Neuronal stem cell (in vitro differentiated cells): ENCODE measurements around the gene ERCC4.

ENCODE experiments used
- DNase-seq: peaks from one replicate; pipeline ENCODE4 v3.0.0-alpha.2; 2013; ENCODE audit warnings: low spot score
- H2AFZ ChIP-seq: one replicate; pipeline ENCODE4 v1.6.1; 2013; ENCODE audit warnings: mild to moderate bottlenecking, low read length, inconsistent platforms
- H2AK5ac ChIP-seq: 2 replicates; pipeline ENCODE4 v1.6.1; 2013; ENCODE audit warnings: low read depth, mild to moderate bottlenecking, inconsistent platforms, low read length, moderate library complexity, mixed read lengths
- H2BK120ac ChIP-seq: 2 replicates; pipeline ENCODE4 v1.6.1; 2013; ENCODE audit warnings: low read depth, mild to moderate bottlenecking, inconsistent platforms, low read length, moderate library complexity, mixed read lengths
- H2BK12ac ChIP-seq: one replicate; pipeline ENCODE4 v1.6.1; 2013; ENCODE audit warnings: low read length, inconsistent platforms
- H2BK15ac ChIP-seq: 2 replicates; pipeline ENCODE4 v1.6.1; 2013; ENCODE audit warnings: mild to moderate bottlenecking, low read length, inconsistent platforms, mixed read lengths
- H2BK5ac ChIP-seq: one replicate; pipeline ENCODE4 v1.6.1; 2013; ENCODE audit warnings: inconsistent platforms, mild to moderate bottlenecking, low read length, moderate library complexity
- H3K14ac ChIP-seq: one replicate; pipeline ENCODE4 v1.6.1; 2013; ENCODE audit warnings: low read length, inconsistent platforms
- H3K18ac ChIP-seq: 2 replicates; pipeline ENCODE4 v1.6.1; 2013; ENCODE audit warnings: low read length, inconsistent platforms
- H3K23ac ChIP-seq: 2 replicates; pipeline ENCODE4 v1.6.1; 2013; ENCODE audit warnings: low read depth, mild to moderate bottlenecking, mixed read lengths, low read length, inconsistent platforms; ENCODE audit not compliant: poor library complexity
- H3K27ac ChIP-seq: replicated peaks from 3 replicates; pipeline ENCODE4 v1.5.1; 2013; ENCODE audit warnings: low read length, inconsistent platforms
- H3K27me3 ChIP-seq, 3 experiments: 2 replicates each; pipeline ENCODE4 v1.6.1; 2013; ENCODE audit warnings: low read length in 3 of 3, mild to moderate bottlenecking in 2 of 3, inconsistent platforms in 1 of 3, low read depth in 1 of 3, mixed read lengths in 1 of 3, moderate library complexity in 1 of 3; ENCODE audit not compliant: control insufficient read depth in 3 of 3, insufficient read depth in 3 of 3
- H3K36me3 ChIP-seq, 2 donors: replicated peaks in 1 of 2; 2 replicates each; pipeline ENCODE4 v1.6.1; 2013; ENCODE audit warnings: low read length in 2 of 2; ENCODE audit not compliant: control insufficient read depth in 2 of 2, insufficient read depth in 2 of 2
- H3K4ac ChIP-seq: 2 replicates; pipeline ENCODE4 v1.6.1; 2013; ENCODE audit warnings: inconsistent platforms, mild to moderate bottlenecking, low read length, moderate library complexity
- H3K4me1 ChIP-seq, 2 donors: 1 replicate in 1 of 2; 2 replicates in 1 of 2; pipeline ENCODE4 v1.6.1; 2013; ENCODE audit warnings: low read length in 2 of 2, low read depth in 1 of 2; ENCODE audit not compliant: control insufficient read depth in 2 of 2, insufficient read depth in 1 of 2
- H3K4me2 ChIP-seq: one replicate; pipeline ENCODE4 v1.6.1; 2013; ENCODE audit warnings: mild to moderate bottlenecking, low read length, inconsistent platforms; ENCODE audit not compliant: insufficient read depth, poor library complexity, severe bottlenecking
- H3K4me3 ChIP-seq, 2 donors: 2 replicates each; pipeline ENCODE4 v1.5.1; 2013; ENCODE audit warnings: low read length in 2 of 2, mild to moderate bottlenecking in 2 of 2, inconsistent platforms in 1 of 2, moderate library complexity in 1 of 2
- H3K79me1 ChIP-seq: one replicate; pipeline ENCODE4 v1.6.1; 2013; ENCODE audit warnings: low read depth, mild to moderate bottlenecking, inconsistent platforms, low read length, moderate library complexity
- H3K9ac ChIP-seq: one replicate; pipeline ENCODE4 v1.6.1; 2013; ENCODE audit warnings: mild to moderate bottlenecking, low read depth, low read length, inconsistent platforms; ENCODE audit not compliant: poor library complexity
- H3K9me3 ChIP-seq, 2 donors: replicated peaks in 1 of 2; 2 replicates each; pipeline versions ENCODE3 to v1.6.1; 2013; ENCODE audit warnings: low read length in 2 of 2, mild to moderate bottlenecking in 2 of 2, inconsistent platforms in 1 of 2, low read depth in 1 of 2, mixed read lengths in 1 of 2, moderate library complexity in 1 of 2; ENCODE audit not compliant: control insufficient read depth in 2 of 2, insufficient read depth in 1 of 2
- H4K8ac ChIP-seq: one replicate; pipeline ENCODE4 v1.6.1; 2013; ENCODE audit warnings: low read depth, mild to moderate bottlenecking, inconsistent platforms, low read length, moderate library complexity
- H4K91ac ChIP-seq: one replicate; pipeline ENCODE4 v1.6.1; 2013; ENCODE audit warnings: low read length, low read depth, mild to moderate bottlenecking, inconsistent platforms; ENCODE audit not compliant: poor library complexity
- WGBS, 2 donors: extraction: QIAGEN DNeasy Blood & Tissue Kit; methylation state at CpG; one replicate each; pipeline ENCODE4 v1.1.7; 2013; ENCODE audit warnings: missing lambda C conversion rate in 2 of 2, mixed read lengths in 1 of 2; ENCODE audit not compliant: insufficient read length in 2 of 2, insufficient replicate concordance in 1 of 2; ENCODE audit errors: extremely low coverage in 2 of 2; 5-methylcytosine and 5-hydroxymethylcytosine counted together

The ERCC4 gene

DNA sequence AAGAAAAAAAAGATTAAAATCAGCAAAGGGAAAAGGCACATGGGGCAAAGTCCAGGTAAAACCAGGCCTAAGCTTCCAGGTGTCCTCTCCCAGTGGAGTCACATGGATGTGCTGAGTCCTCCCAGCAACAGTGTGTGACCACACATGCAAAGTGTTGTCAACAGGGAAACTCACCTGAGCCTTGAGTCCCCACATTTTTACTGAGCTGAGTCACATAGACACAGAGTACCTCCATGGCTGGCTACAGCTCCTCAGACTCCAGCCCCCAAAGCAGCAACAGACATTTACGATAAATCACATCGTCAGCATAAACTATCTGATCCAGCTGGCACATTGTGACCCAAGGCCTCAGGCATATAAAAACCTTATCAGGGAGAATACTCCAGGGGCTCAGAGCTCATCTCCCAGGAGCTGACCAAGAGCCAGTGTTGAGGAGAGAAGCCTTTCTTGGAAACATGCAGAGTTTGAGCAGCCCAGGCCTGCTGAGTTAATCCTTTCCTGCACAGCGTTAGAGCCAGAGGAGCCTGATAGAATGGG lies 20.5 kb downstream of the ERCC4 start:
- Histone ChIP-seq H3K36me3 (peaks cover 2 to 48% of the 10 kb centered on the region in 2 donors), H3K27me3 (no peaks in the 10 kb centered on the region), H3K4me3 (no peak overlapping the region), H2AK5ac (no peak overlapping the region), H3K4me1 (no peaks in the 10 kb centered on the region), H3K27ac (no peak overlapping the region), H3K9me3 (no peaks in the 10 kb centered on the region), H2BK12ac (no peak overlapping the region), H3K18ac (no peak overlapping the region), H3K9ac (no peak overlapping the region), H3K14ac (no peak overlapping the region), H3K23ac (no peak overlapping the region), H3K4ac (no peak overlapping the region), H2BK120ac (no peak overlapping the region), H3K4me2 (no peak overlapping the region), H2AFZ (no peak overlapping the region), H3K79me1 (no peaks in the 10 kb centered on the region), H2BK15ac (no peak overlapping the region), H4K8ac (no peak overlapping the region), H4K91ac (no peak overlapping the region), H2BK5ac (no peak overlapping the region)
- no peak for DNase-seq
- WGBS, 2 donors = no CpG with 5 or more reads among the region's 3 CpGs

DNA sequence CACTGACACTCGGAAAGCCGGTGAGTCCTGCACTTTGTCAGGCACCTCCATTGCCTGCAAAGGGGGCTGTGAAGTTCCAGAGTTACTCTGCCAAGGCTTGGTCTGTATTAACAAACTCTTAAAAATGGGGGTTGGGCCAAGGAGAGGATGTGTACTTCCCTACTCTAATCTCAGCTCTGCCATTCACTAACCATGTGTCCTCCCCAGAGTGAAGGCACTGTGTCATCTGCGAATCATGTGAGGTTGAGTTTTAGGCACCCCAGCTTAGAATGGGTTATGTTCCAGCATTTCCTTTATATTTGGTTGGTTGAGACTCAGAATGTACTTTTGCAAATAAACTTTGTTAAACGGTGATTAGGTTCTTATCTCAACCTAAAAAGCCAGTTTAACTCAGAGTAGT lies 24.9 kb downstream of the ERCC4 start:
- H3K79me1 ChIP-seq = no peaks in the 10 kb centered on the region
- no peak overlapping the region for H2AK5ac ChIP-seq
- H4K8ac ChIP-seq = no peak overlapping the region
- H2BK15ac ChIP-seq = no peak overlapping the region
- H2AFZ ChIP-seq = no peak overlapping the region
- DNase-seq = no peak
- H3K36me3 ChIP-seq = peaks cover 8 to 47% of the 10 kb centered on the region in 2 donors
- no peak overlapping the region for H3K18ac ChIP-seq
- H2BK120ac ChIP-seq = no peak overlapping the region
- H3K14ac ChIP-seq = no peak overlapping the region
- no peak overlapping the region for H3K23ac ChIP-seq
- no peak overlapping the region for H3K9ac ChIP-seq
- no peak overlapping the region for H3K4ac ChIP-seq
- H3K27ac ChIP-seq = no peak overlapping the region
- peaks cover 0 to 2% of the 10 kb centered on the region in 2 donors for H3K9me3 ChIP-seq
- no peak overlapping the region for H4K91ac ChIP-seq
- no CpG with 5 or more reads among the region's 4 CpGs for WGBS, 2 donors
- no peak overlapping the region for H2BK12ac ChIP-seq
- H3K27me3 ChIP-seq = no peaks in the 10 kb centered on the region
- H3K4me2 ChIP-seq = no peak overlapping the region
- no peaks in the 10 kb centered on the region for H3K4me1 ChIP-seq
- no peak overlapping the region for H3K4me3 ChIP-seq
- no peak overlapping the region for H2BK5ac ChIP-seq

DNA sequence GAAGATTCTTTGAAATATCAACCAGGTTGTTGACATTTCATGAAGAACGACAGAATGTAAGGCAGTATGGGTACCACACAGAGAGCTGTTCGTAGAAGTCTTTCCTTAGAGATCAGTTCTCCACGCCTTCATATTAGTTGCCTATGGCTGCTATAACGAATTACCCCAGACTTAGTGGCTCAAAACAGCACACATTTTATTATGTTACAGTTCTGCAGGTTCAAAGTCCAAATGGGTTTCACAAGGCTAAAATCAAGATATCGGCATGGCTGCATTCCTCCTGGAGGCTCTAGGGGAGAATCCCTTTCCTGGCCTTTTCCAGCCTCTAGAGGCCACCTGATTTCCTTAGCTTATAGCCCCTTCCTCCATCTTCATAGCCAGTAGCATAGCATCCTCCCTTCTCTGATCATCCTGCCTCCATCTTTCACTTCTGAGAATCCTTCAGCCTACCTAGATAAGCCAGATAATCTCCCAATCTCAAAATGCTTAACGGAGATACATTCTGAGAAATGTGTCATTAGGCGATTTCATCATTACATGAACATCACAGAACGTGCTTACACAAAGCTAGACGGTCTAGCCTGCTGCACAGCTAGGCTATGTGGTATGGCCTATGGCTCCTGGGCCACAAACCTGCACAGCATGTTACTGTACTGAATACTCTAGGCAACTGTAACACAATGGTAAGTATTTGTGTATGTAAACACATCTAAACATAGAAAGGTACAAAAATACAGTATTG lies 26.0 kb downstream of the ERCC4 start:
- no peak overlapping the region for H4K8ac ChIP-seq
- H2BK12ac ChIP-seq = no peak overlapping the region
- no peak overlapping the region for H2AK5ac ChIP-seq
- no peak overlapping the region for H3K4me2 ChIP-seq
- no peaks in the 10 kb centered on the region for H3K27me3 ChIP-seq
- H3K36me3 ChIP-seq = peaks cover 8 to 46% of the 10 kb centered on the region in 2 donors
- DNase-seq = no peak
- peaks cover 0 to 2% of the 10 kb centered on the region in 2 donors for H3K9me3 ChIP-seq
- H3K4me3 ChIP-seq = no peak overlapping the region
- no peak overlapping the region for H3K14ac ChIP-seq
- H3K27ac ChIP-seq = no peak overlapping the region
- no peaks in the 10 kb centered on the region for H3K4me1 ChIP-seq
- WGBS, 2 donors = no CpG with 5 or more reads among the region's 9 CpGs
- H3K18ac ChIP-seq = no peak overlapping the region
- no peak overlapping the region for H3K4ac ChIP-seq
- no peak overlapping the region for H3K23ac ChIP-seq
- H2BK5ac ChIP-seq = no peak overlapping the region
- H2BK15ac ChIP-seq = no peak overlapping the region
- H3K9ac ChIP-seq = no peak overlapping the region
- no peak overlapping the region for H2BK120ac ChIP-seq
- no peak overlapping the region for H2AFZ ChIP-seq
- H4K91ac ChIP-seq = no peak overlapping the region
- no peaks in the 10 kb centered on the region for H3K79me1 ChIP-seq

DNA sequence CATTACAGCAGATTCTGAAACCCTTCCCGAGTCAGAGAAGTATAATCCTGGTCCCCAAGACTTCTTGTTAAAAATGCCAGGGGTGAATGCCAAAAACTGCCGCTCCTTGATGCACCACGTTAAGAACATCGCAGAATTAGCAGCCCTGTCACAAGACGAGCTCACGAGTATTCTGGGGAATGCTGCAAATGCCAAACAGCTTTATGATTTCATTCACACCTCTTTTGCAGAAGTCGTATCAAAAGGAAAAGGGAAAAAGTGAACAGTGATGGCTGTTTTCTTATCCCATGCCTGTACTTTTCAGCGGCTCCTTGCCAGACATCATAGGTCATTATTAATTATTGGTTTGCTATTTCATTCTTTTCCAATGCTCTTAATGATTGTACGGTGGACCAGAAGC lies 28.1 kb downstream of the ERCC4 start:
- H2AFZ ChIP-seq = no peak overlapping the region
- H2BK15ac ChIP-seq = no peak overlapping the region
- no peak overlapping the region for H4K8ac ChIP-seq
- H2BK120ac ChIP-seq = no peak overlapping the region
- no peak overlapping the region for H3K14ac ChIP-seq
- no peak overlapping the region for H3K18ac ChIP-seq
- H3K4me1 ChIP-seq = no peaks in the 10 kb centered on the region
- H3K9me3 ChIP-seq = peaks cover 0 to 2% of the 10 kb centered on the region in 2 donors
- H3K4me3 ChIP-seq = no peak overlapping the region
- no peak overlapping the region for H4K91ac ChIP-seq
- no peak overlapping the region for H3K4ac ChIP-seq
- no peak overlapping the region for H3K9ac ChIP-seq
- no peaks in the 10 kb centered on the region for H3K79me1 ChIP-seq
- no CpG with 5 or more reads among the region's 9 CpGs for WGBS, 2 donors
- H3K36me3 ChIP-seq = peaks cover 8 to 46% of the 10 kb centered on the region in 2 donors
- H3K23ac ChIP-seq = no peak overlapping the region
- DNase-seq = no peak
- no peak overlapping the region for H3K4me2 ChIP-seq
- H2AK5ac ChIP-seq = no peak overlapping the region
- H2BK12ac ChIP-seq = no peak overlapping the region
- no peak overlapping the region for H3K27ac ChIP-seq
- H2BK5ac ChIP-seq = no peak overlapping the region
- no peaks in the 10 kb centered on the region for H3K27me3 ChIP-seq
